HCT116 (cell line): ENCODE data around the gene RTN4RL1. TPM values are rescaled to one million over a fixed set of nuclear protein-coding genes. Genes with fewer than 3 reads are reported as not detected.

ENCODE experiments used
- ATAC-seq: fragments of 200-7000 bp; cut with Tn5 transposase; 2 replicates; pipeline ENCODE4 v1.9.1; 2020; ENCODE audit warnings: mild to moderate bottlenecking, moderate library complexity
- BruUV-seq: library from RNA; stranded (reverse); fragments of 400-500 nt; replicated peaks from 2 replicates; lab custom pipeline; 2021; lab: Mats Ljungman, UMichigan
- CTCF ChIA-PET: fragments of 300-600 bp; sonication (Branson Sonifier 250); formaldehyde crosslinking; loops from one replicate; lab custom pipeline; 2021; ENCODE audit warnings: antibody characterized with exemption; lab: Charles Lee
- POLR2A ChIA-PET: fragments of 300-600, 350-600 bp; sonication (Branson Sonifier 250); formaldehyde crosslinking; loops from one replicate; lab custom pipeline; 2021; ENCODE audit warnings: antibody characterized with exemption; lab: Charles Lee
- RAD21 ChIA-PET, 2 experiments: fragments of 300-600 bp; sonication (Branson Sonifier 250); formaldehyde crosslinking; loops; one replicate each; lab custom pipeline; 2023; ENCODE audit warnings: low total read pairs in 2 of 2; ENCODE audit not compliant: uncharacterized antibody in 2 of 2, unreplicated experiment in 2 of 2, low non-redundant PET in 1 of 2; lab: Charles Lee
- DNase-seq: peaks from one replicate; pipeline ENCODE4 v3.0.0-alpha.2; 2010; ENCODE audit warnings: low read depth, low spot score
- H2AFZ ChIP-seq: fragments of 200-600 bp; shearing (Covaris generic), sonication (generic); 2 replicates; pipeline ENCODE4 v1.6.1; 2017; ENCODE audit warnings: low read depth, mixed run types, mixed read lengths, antibody characterized with exemption, low read length; ENCODE audit not compliant: poor library complexity, severe bottlenecking
- H3K27ac ChIP-seq: 2 replicates; pipeline ENCODE4 v1.5.1; 2012; ENCODE audit warnings: low read depth, low read length
- H3K27me3 ChIP-seq: fragments of 200-600 bp; sonication (generic); 2 replicates; pipeline ENCODE4 v1.6.1; 2016; ENCODE audit warnings: mixed run types, low read length, mixed read lengths; ENCODE audit not compliant: insufficient read depth
- H3K36me3 ChIP-seq, 2 experiments: fragments of 200-500 bp in 1 of 2; fragments of 200-600 bp in 1 of 2; sonication (Bioruptor generic) in 1 of 2; sonication (generic) in 1 of 2; 2 replicates each; pipeline versions ENCODE4 v1.5.1 to v1.6.1; 2014 to 2016; ENCODE audit warnings: low read length in 2 of 2, inconsistent platforms in 1 of 2, mixed read lengths in 1 of 2, mixed run types in 1 of 2; ENCODE audit not compliant: insufficient read depth in 2 of 2, control insufficient read depth in 1 of 2
- H3K4me1 ChIP-seq, 2 experiments: fragments of 200-600 bp in 1 of 2; sonication (generic) in 1 of 2; 2 replicates each; pipeline versions ENCODE4 v1.5.1 to v1.6.1; 2012 to 2017; ENCODE audit warnings: low read length in 2 of 2, inconsistent platforms in 1 of 2, mild to moderate bottlenecking in 1 of 2, mixed read lengths in 1 of 2, mixed run types in 1 of 2, moderate library complexity in 1 of 2; ENCODE audit not compliant: insufficient read depth in 2 of 2, control insufficient read depth in 1 of 2
- H3K4me2 ChIP-seq: fragments of 200-600 bp; sonication (generic); 2 replicates; pipeline ENCODE4 v1.6.1; 2017; ENCODE audit warnings: mixed run types, low read length, mixed read lengths
- H3K4me3 ChIP-seq, 2 experiments: fragments of 200-600 bp in 1 of 2; sonication (generic) in 1 of 2; replicated peaks in 1 of 2; 2 replicates each; pipeline ENCODE4 v1.5.1; 2011 to 2016; ENCODE audit warnings: low read length in 2 of 2, control low read depth in 1 of 2, low read depth in 1 of 2, mild to moderate bottlenecking in 1 of 2, mixed read lengths in 1 of 2, mixed run types in 1 of 2
- H3K79me2 ChIP-seq: fragments of 200-600 bp; sonication (generic); 2 replicates; pipeline ENCODE4 v1.6.1; 2017; ENCODE audit warnings: mild to moderate bottlenecking, mixed run types, low read length, moderate library complexity, mixed read lengths; ENCODE audit not compliant: insufficient read depth
- H3K9ac ChIP-seq: fragments of 200-600 bp; sonication (generic); 2 replicates; pipeline ENCODE4 v1.6.1; 2016; ENCODE audit warnings: low read length, mixed read lengths
- H3K9me2 ChIP-seq: fragments of 200-600 bp; sonication (generic), shearing (Covaris generic); 2 replicates; pipeline ENCODE4 v1.6.1; 2017; ENCODE audit warnings: mixed run types, mild to moderate bottlenecking, moderate library complexity; ENCODE audit not compliant: insufficient read depth
- H3K9me3 ChIP-seq, 2 experiments: fragments of 200-500 bp in 1 of 2; fragments of 200-600 bp in 1 of 2; sonication (Bioruptor generic) in 1 of 2; sonication (generic) in 1 of 2; 2 replicates each; pipeline ENCODE4 v1.6.1; 2014 to 2017; ENCODE audit warnings: low read length in 2 of 2, mixed read lengths in 2 of 2, inconsistent platforms in 1 of 2, low read depth in 1 of 2, mild to moderate bottlenecking in 1 of 2, mixed run types in 1 of 2, moderate library complexity in 1 of 2; ENCODE audit not compliant: control insufficient read depth in 1 of 2, insufficient read depth in 1 of 2
- H4K20me1 ChIP-seq: fragments of 200-600 bp; sonication (generic), shearing (Covaris generic); 2 replicates; pipeline ENCODE4 v1.6.1; 2017; ENCODE audit warnings: mixed run types, mild to moderate bottlenecking, moderate library complexity; ENCODE audit not compliant: insufficient read depth
- ATF3 ChIP-seq: IDR thresholded peaks from 2 replicates; pipeline ENCODE4 v1.6.1; 2012
- CBX3 ChIP-seq: IDR thresholded peaks from 2 replicates; pipeline ENCODE4 v1.6.1; 2012; ENCODE audit warnings: low read depth
- CEBPB ChIP-seq: IDR thresholded peaks from 2 replicates; pipeline ENCODE4 v1.6.1; 2012; ENCODE audit warnings: low read depth
- EGR1 ChIP-seq: IDR thresholded peaks from 2 replicates; pipeline ENCODE4 v1.6.1; 2012; ENCODE audit warnings: low read depth
- ELF1 ChIP-seq: IDR thresholded peaks from 2 replicates; pipeline ENCODE4 v1.6.1; 2012; ENCODE audit warnings: low read depth, borderline replicate concordance
- EZH2 ChIP-seq: fragments of 200-600 bp; sonication (generic); IDR thresholded peaks from 2 replicates; pipeline ENCODE4 v1.6.1; 2017; ENCODE audit warnings: antibody characterized with exemption, mixed run types
- EZH2phosphoT487 ChIP-seq: fragments of 200-600 bp; IDR thresholded peaks from 2 replicates; pipeline ENCODE4 v1.6.1; 2018; ENCODE audit warnings: antibody characterized with exemption, borderline replicate concordance
- FOSL1 ChIP-seq: IDR thresholded peaks from 2 replicates; pipeline ENCODE4 v1.6.1; 2012; ENCODE audit warnings: low read depth
- JUND ChIP-seq: IDR thresholded peaks from 2 replicates; pipeline ENCODE4 v1.6.1; 2012
- MAX ChIP-seq: IDR thresholded peaks from 2 replicates; pipeline ENCODE4 v1.6.1; 2012
- POLR2A ChIP-seq: IDR thresholded peaks from 2 replicates; pipeline ENCODE4 v1.7.0; 2011; ENCODE audit warnings: borderline replicate concordance; ENCODE audit not compliant: insufficient read depth, insufficient read length; ENCODE audit errors: extremely low read depth
- POLR2AphosphoS5 ChIP-seq: IDR thresholded peaks from 2 replicates; pipeline ENCODE4 v1.6.1; 2011; ENCODE audit warnings: mild to moderate bottlenecking, low read depth, low read length, moderate library complexity
- RAD21 ChIP-seq: IDR thresholded peaks from 2 replicates; pipeline ENCODE4 v1.6.1; 2012; ENCODE audit warnings: low read depth, mild to moderate bottlenecking
- SIN3A ChIP-seq: IDR thresholded peaks from 2 replicates; pipeline ENCODE4 v1.6.1; 2012; ENCODE audit warnings: low read depth
- SP1 ChIP-seq: IDR thresholded peaks from 2 replicates; pipeline ENCODE4 v1.6.1; 2012; ENCODE audit warnings: low read depth
- SRF ChIP-seq: IDR thresholded peaks from 2 replicates; pipeline ENCODE4 v1.6.1; 2012; ENCODE audit warnings: low read depth
- TCF7L2 ChIP-seq: IDR thresholded peaks from 2 replicates; pipeline ENCODE4 v1.7.0; 2011; ENCODE audit warnings: borderline replicate concordance, inconsistent platforms; ENCODE audit not compliant: insufficient read depth, insufficient read length; ENCODE audit errors: extremely low read depth
- YY1 ChIP-seq: IDR thresholded peaks from 2 replicates; pipeline ENCODE4 v1.6.1; 2011; ENCODE audit warnings: low read length, low read depth, moderate library complexity, mild to moderate bottlenecking; ENCODE audit not compliant: insufficient replicate concordance; ENCODE audit errors: extremely low read depth
- ZNF274 ChIP-seq: fragments of 200-500 bp; sonication (Bioruptor generic); IDR thresholded peaks from 2 replicates; pipeline ENCODE4 v1.6.1; 2014; ENCODE audit warnings: mild to moderate bottlenecking, low read depth, low read length, inconsistent platforms
- intact Hi-C: fragments of 100-400 bp; cut with micrococcal nuclease; formaldehyde crosslinking; loops from 2 replicates; pipeline ENCODE4 v1.10.0; 2022
- total RNA-seq: library from RNA; stranded (reverse); gene quantifications from one replicate; pipeline ENCODE4 v1.2.1, GENCODE V29; 2021; ENCODE audit not compliant: unreplicated experiment
- TF ChIP-seq, protein P1 (sequence below): IDR thresholded peaks from 2 replicates; pipeline ENCODE4 v1.6.1; 2012; ENCODE audit warnings: low read depth

RTN4RL1 gene
- total RNA-seq, 1 experiment from 2014 or later, result 3.7 TPM

GRCh38 chr17:1947229-1947742 is 77.8 kb downstream of the RTN4RL1 start (continued):
- TF ChIP-seq MAX (no peak), SRF (no peak), RAD21 (no peak), EZH2 (no peak), EGR1 (no peak), SIN3A (no peak), FOSL1 (no peak), ELF1 (no peak), YY1 (no peak), POLR2A (no peak), EZH2phosphoT487 (no peak)

DNA sequence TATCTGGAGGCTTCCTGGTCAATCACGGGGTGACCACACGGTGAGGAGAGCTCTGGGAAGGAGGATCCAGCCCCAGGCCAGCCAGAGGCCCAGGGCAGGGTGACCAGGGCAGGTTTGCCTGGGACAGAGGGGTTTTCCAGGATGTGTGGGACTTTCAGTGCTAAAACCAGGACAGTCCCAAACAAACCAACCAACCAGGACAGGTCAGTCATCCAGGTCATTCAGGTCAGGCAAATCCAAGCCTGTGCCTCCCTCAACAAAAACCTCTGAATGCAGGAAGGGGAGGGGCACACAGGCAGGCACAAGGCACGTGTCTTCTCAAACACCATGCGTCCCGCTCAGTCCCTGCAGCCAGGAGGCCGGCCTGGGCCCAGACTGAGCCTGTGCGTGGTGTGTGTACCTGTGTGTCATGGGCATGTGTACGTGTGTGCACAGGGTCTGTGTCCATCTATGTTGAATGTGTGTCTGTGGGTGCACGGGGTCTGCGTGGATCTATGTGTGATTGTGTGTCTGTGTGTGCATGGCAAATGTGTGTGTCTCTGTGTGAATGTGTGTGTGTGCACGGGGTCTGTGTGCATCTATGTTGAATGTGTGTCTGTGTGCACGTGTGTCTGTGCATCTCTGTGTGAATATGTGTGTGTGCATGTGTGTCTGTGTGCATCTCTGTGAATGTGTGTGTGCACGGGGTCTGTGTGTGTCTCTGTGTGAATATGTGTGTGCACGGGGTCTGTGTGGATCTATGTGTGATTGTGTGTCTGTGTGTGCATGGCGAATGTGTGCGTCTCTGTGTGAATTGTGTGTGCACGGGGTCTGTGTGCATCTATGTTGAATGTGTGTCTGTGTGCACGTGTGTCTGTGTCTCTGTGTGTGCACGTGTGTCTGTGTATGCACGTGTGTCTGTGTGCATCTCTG is 78.9 kb downstream of the RTN4RL1 start:
- Histone ChIP-seq H3K9me3 (no peaks in the 10 kb centered on the region), H3K4me1 (no peaks in the 10 kb centered on the region), H3K9ac (no peak overlapping the region), H3K9me2 (no peaks in the 10 kb centered on the region), H3K79me2 (no peaks in the 10 kb centered on the region), H3K4me2 (no peak overlapping the region), H3K4me3 (no peak overlapping the region), H3K27ac (no peak overlapping the region), H4K20me1 (no peaks in the 10 kb centered on the region), H3K27me3 (no peaks in the 10 kb centered on the region), H3K36me3 (no peaks in the 10 kb centered on the region), H2AFZ (no peak overlapping the region)
- TF ChIP-seq EGR1 (no peak), SP1 (no peak), TCF7L2 (no peak), ATF3 (no peak), CBX3 (no peak), SRF (no peak), POLR2AphosphoS5 (no peak), RAD21 (no peak), EZH2phosphoT487 (no peak), JUND (no peak), FOSL1 (no peak), CEBPB (no peak), ZNF274 (no peak), ELF1 (no peak), EZH2 (no peak), SIN3A (no peak), POLR2A (no peak)
- TF ChIP-seq, protein P1, sequence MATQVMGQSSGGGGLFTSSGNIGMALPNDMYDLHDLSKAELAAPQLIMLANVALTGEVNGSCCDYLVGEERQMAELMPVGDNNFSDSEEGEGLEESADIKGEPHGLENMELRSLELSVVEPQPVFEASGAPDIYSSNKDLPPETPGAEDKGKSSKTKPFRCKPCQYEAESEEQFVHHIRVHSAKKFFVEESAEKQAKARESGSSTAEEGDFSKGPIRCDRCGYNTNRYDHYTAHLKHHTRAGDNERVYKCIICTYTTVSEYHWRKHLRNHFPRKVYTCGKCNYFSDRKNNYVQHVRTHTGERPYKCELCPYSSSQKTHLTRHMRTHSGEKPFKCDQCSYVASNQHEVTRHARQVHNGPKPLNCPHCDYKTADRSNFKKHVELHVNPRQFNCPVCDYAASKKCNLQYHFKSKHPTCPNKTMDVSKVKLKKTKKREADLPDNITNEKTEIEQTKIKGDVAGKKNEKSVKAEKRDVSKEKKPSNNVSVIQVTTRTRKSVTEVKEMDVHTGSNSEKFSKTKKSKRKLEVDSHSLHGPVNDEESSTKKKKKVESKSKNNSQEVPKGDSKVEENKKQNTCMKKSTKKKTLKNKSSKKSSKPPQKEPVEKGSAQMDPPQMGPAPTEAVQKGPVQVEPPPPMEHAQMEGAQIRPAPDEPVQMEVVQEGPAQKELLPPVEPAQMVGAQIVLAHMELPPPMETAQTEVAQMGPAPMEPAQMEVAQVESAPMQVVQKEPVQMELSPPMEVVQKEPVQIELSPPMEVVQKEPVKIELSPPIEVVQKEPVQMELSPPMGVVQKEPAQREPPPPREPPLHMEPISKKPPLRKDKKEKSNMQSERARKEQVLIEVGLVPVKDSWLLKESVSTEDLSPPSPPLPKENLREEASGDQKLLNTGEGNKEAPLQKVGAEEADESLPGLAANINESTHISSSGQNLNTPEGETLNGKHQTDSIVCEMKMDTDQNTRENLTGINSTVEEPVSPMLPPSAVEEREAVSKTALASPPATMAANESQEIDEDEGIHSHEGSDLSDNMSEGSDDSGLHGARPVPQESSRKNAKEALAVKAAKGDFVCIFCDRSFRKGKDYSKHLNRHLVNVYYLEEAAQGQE, result no peak
- intact Hi-C loops, result no loop called here
- DNase-seq (no peak), ATAC-seq (no peak)
- BruUV-seq, result no TSS peak
- POLR2A ChIA-PET, result no interaction called here
- RAD21 ChIA-PET, result no interaction called here
- CTCF ChIA-PET, result no interaction called here
